ENCODE data around the gene UQCR11.

DNA sequence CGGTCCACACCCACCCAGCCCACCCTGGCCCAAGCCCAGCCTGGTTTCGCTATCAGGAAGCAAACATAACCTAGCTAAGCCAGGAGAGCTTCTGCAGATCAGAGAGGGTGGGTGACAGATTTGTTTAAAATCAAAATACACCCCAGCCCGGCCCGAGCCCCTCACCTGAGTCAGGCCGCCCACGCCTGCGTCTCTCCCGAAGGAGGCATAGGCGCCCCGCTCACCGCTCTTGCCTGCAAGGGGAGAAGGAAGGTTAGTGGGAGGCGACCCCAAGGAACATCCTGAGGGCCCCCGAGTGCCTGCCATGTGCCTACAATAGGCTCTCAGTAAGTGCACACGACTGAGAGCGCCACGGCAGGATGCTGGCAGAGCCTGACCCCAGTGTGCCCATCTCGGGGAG lies 21.9 kb upstream of the UQCR11 start:
- TF ChIP-seq, protein P1, sequence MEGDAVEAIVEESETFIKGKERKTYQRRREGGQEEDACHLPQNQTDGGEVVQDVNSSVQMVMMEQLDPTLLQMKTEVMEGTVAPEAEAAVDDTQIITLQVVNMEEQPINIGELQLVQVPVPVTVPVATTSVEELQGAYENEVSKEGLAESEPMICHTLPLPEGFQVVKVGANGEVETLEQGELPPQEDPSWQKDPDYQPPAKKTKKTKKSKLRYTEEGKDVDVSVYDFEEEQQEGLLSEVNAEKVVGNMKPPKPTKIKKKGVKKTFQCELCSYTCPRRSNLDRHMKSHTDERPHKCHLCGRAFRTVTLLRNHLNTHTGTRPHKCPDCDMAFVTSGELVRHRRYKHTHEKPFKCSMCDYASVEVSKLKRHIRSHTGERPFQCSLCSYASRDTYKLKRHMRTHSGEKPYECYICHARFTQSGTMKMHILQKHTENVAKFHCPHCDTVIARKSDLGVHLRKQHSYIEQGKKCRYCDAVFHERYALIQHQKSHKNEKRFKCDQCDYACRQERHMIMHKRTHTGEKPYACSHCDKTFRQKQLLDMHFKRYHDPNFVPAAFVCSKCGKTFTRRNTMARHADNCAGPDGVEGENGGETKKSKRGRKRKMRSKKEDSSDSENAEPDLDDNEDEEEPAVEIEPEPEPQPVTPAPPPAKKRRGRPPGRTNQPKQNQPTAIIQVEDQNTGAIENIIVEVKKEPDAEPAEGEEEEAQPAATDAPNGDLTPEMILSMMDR (IDR thresholded peaks at IDR 0.05): no peak
- no peak for TF ChIP-seq ZFX (IDR thresholded peaks at IDR 0.05; ENCODE audit: borderline replicate concordance)

Data from 22Rv1 (cell line).